ENCODE data around the gene TACR2.

- no peak for TF ChIP-seq CTCF (conservative IDR thresholded peaks at IDR 0.05 in 1 of 2, IDR thresholded peaks at IDR 0.05 in 1 of 2; ENCODE audit: extremely low read depth in 1 of 2, insufficient read depth in 1 of 2, low read depth in 1 of 2, low read length in 2 of 2)
- TF ChIP-seq EZH2 (IDR thresholded peaks at IDR 0.05; ENCODE audit: borderline replicate concordance, low read length), result no peak
Measured at GRCh38 chr10:69425041-69425440, 8.3 kb upstream of the TACR2 start.

Measured in mammary epithelial cell (primary cell).